SK-N-MC (cell line): ENCODE measurements around the gene SMKR1.

Experiments
- EZH2 ChIP-seq: fragments of 200-600 bp; sonication (generic); IDR thresholded peaks from one replicate; pipeline ENCODE4 v1.6.1; 2017; ENCODE audit warnings: antibody characterized with exemption
- POLR2AphosphoS5 ChIP-seq: IDR thresholded peaks from 2 replicates; pipeline ENCODE4 v1.6.1; 2012; ENCODE audit warnings: mild to moderate bottlenecking, low read depth, low read length, borderline replicate concordance

DNA sequence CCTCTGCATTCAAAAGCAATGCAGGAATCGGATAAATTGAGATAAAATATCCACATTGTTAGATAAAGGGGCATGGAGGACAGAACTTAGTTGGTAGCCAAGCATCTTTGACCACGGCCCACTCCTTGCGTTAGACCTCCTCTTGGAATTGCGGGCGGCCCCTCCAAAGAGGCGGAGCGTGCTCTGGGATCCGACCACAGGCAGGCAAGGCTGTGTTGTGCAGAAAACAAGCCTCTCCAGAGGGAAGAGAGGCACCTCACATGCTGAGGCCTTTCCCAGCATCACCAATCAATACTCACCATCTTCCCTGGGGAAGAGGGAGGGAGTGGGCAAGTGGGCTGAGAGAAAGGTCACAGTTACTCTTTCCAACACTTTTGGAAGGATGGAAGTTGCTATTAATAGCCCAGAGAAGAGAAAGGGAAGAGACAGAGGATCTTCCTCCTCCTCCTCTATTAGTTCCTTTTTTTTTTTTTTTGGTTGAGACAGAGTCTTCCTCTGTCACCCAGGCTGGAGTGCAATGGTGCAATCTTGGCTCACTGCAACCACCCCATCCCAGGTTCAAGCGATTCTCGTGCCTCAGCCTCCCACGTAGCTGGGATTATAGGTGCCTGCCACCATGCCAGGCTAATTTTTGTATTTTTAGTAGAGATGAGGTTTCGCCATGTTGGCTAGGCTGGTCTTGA lies 59.5 kb downstream of the SMKR1 start:
- TF ChIP-seq EZH2 = no peak
- TF ChIP-seq POLR2AphosphoS5 = no peak
